GM12892 (cell line): ENCODE measurements around the gene CLCNKA.

Source experiments
- POLR2A ChIP-seq: IDR thresholded peaks from 2 replicates; pipeline ENCODE4 v1.6.1; 2011; ENCODE audit warnings: low read depth, low read length, control low read depth
- POLR2AphosphoS5 ChIP-seq: IDR thresholded peaks from 2 replicates; pipeline ENCODE4 v1.6.1; 2011; ENCODE audit warnings: low read depth, low read length, control low read depth
- TAF1 ChIP-seq: IDR thresholded peaks from 2 replicates; pipeline ENCODE4 v1.6.1; 2011; ENCODE audit warnings: low read depth, mild to moderate bottlenecking, control low read depth, low read length, borderline replicate concordance

GRCh38 chr1:16006010-16006409, 15.8 kb upstream of the CLCNKA start:
- TF ChIP-seq POLR2A = no peak
- no peak for TF ChIP-seq POLR2AphosphoS5
- TF ChIP-seq TAF1 = no peak
